CD4-positive, alpha-beta T cell treated with Interleukin-12 subunit alpha and Interleukin-12 subunit beta, for 1 hour (primary cell): ENCODE data around the gene COX17.
"Not testable (repeated sequence)": the region's sequence is repeated elsewhere in the genome, so short reads cannot be mapped to it uniquely, and the experiment has no call there.

Source experiments
- DNase-seq: peaks from one replicate; pipeline ENCODE4 v3.0.0-alpha.2; 2020

COX17 gene, protein sequence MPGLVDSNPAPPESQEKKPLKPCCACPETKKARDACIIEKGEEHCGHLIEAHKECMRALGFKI

DNA sequence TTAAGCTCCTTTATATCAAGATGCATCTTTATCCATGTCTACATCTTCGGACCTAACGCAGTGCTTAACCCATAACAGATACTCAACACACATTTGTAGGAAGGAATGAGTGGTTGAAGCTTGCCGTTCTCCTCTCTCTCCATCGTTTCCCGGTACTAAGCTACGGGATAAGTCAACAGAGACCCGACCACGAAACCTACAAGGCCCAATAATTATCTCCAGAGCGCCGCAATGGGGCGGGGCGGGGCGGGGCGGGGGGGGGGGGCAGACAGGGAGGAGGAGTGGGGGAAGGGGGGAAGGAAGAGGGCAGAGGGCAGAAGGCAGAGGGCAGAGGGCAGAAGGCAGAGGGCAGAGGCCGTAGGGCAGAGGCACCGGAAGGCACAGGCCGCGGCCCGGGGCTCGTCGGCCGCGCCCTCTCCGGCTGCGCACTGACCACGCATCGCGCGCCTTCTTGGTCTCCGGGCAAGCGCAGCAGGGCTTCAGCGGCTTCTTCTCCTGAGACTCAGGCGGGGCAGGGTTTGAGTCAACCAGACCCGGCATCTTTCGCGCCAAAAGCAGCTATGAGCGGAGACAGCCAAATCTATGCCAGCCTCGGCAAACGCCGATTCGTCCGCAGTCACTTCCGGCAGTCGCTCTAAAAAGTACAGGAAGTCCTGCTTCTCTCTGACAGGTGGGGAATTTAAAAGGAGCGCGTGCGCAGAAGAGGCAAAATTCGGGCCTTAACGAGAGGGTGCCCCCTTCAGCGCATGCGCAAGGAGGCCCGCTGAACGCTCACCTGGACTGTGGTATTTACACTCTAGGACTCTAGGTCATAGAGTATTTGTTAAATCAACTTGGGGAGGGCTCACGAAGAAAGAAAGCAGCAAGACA is at the start of gene COX17:
TSS of gene COX17 (minus strand) at position 636 of the 870 bp plus-strand sequence. CDS start at position 540, 96 bp downstream.
- DNase-seq, result peak; percentile 98

DNA sequence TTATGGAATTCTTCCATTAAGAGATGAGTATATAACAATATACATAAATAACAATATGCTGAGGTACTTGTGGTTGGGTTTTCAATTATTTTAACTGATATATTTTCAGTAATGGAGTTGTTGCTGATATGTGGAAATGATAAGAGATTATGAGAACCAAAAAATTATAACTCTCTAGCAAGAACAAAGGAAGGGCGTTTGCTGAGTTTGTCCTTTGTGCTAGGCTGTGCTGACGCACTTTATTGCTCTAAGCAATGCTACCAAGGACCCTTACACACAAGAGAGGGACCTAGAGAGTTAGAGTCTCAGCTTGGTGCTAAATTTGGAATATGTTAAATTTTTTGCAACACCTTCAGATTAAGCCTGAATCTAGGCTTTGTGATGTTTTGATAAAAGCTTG is 49.7 kb upstream of the COX17 start:
- DNase-seq, result no peak

DNA sequence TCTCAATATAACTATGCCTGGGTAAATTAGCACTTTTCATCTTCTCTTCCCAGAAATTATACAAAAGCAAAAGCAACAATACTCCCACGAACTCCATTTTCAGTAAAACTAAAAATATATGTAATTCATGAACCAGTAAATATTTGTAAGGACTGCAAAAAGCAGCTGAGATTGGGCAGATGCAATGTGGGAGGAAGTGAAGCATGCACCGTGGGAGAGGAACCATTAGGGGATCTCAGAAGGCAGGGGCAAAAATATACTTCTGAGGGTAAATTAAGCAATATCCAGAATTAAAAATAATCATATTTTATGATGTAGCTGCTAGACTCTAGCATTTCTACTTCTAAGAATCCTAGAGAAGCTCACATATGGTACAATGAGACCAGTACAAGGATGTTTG is 45.8 kb upstream of the COX17 start:
- no peak for DNase-seq

DNA sequence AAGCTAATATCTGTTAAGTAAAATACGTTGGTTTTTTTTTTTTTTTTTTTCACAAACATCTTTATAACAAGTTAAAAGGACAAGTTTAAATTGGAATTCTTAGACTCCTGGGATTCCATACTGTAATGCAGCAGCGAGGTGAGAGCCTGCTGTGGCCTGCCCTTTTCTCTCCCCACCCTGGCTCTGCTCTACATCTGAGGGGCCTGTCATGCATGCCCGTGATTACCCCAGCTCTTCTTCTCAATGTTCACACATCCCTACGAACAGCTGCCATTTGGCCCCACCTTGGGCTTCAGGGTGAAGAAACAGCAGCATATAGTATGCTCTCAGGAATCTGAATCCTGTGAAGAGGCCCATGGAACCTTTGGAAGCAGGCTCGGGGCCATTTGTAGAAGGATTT is 40.3 kb upstream of the COX17 start:
- DNase-seq, result no peak

DNA sequence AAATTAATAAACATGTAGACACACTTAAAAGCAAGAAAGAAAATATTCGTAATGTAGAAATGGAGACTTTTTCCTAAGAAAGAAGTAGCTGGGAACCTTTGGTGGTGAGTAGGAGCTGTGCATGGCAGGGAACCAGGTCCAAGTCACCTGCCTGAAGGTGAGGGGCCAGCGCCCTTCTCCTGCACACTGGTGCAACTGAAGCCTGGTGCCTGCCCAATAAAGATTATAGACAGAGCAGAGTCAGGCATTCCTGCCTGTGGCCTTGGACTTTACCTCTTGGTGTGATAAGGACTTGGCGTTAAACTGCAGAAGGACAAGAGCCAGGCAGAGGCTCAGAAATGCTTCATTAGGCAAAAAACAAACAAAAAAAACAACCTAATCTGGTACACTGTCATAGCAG is 39.8 kb upstream of the COX17 start:
- DNase-seq, result no peak

DNA sequence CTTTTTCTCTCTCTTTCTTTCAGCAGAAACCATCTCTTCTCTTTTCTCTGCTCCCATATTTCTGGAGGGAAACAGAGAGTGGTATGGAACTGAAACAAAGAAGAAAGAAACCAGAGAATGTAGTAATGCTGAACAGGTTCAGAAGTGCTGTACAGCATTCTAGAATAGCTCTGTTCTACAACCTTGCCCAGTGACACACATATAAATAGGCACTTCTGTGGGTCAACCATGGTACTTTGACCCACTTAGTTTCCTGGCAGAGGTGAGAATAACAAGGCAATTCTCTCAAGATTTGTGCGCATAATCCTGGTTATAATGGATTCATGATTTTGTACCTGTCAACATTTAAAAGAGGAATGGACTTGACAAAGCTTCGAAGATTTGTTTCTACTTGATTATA is 37.9 kb upstream of the COX17 start:
- no peak for DNase-seq

DNA sequence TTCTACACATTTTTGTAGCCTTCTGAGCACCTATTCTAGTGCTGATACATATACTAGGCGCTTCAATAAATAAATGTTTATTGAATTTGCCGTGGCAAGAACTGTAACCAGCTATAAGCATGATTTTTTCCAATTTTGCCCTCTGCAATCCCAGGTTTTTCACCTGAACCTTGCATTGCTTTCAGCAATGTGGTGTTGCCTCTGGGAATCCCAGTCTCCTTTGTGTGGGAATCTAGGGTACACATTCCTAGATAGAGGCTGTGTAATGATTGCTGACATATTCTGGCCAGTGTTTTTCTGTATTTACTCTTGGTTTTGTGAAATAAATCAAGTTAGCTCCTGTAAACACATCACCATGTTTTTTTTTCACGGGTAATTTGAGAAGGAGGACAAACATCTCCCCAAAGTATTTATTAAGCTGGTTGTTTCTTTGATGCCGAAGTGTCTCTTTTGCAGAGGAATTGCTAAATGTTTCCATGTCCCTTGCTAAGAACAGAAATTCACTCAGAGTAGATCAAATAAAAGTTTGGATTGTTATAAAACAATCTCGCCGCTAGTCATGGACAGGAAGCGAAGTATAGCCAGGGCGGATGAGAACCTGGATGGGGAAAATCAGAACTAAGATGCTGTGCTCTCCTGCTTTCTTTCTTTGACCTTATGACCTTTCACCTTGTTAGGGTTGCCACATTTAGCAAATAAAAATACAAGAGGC is 26.8 kb upstream of the COX17 start:
- no peak for DNase-seq

DNA sequence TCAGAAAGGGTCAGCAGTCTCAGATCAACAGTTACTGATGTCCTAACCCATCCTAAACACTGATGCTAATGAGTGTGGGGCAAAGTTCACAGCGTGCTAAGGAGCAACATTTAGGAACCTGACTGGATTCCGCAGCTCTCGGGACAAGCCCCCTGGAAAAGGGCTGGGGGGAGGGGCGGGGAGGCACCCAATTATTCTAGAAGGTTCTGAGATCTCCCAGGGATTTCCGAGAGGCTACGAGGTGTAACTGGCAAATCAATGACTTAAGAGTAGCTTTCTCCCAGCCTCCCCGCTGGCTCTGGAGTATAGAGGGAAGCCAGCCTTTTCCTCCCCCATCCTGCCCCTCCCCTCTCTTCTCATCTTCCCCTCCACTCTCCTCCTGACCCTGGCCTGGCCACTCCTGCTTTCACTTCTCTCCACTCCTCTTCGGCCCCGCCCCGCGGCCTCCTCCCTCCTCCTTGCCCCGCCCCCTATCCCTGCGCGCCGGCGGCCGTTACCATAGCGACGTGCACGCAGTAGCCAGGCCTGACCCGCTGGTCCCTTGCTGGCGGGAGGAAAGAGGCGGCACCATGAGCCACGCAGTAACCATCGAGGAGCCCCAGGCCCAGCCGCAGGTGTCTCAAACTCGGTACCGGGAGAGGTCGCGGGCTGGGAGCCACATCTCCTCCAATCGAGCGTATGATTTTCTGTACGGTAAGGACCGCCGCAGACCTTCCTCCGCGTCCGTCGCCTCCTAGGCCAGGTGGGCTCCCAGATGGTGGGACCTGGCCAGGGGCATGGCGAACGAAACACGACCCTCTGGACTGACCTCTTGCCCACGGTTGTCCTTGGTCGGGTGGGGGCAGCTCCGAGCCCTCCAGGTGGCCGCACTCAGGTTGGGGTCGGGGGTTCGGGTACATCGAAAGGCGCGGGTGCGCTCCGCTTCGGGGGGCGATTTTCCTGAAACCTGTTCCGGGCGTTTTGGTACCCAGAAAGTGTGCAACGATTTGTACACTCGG is 25.6 kb upstream of the COX17 start, which contains the start of gene CFAP91:
TSS of gene CFAP91 (plus strand) at position 493 of the 998 bp plus-strand sequence. CDS start at position 570, 77 bp downstream.
- DNase-seq, result peak; percentile 90

DNA sequence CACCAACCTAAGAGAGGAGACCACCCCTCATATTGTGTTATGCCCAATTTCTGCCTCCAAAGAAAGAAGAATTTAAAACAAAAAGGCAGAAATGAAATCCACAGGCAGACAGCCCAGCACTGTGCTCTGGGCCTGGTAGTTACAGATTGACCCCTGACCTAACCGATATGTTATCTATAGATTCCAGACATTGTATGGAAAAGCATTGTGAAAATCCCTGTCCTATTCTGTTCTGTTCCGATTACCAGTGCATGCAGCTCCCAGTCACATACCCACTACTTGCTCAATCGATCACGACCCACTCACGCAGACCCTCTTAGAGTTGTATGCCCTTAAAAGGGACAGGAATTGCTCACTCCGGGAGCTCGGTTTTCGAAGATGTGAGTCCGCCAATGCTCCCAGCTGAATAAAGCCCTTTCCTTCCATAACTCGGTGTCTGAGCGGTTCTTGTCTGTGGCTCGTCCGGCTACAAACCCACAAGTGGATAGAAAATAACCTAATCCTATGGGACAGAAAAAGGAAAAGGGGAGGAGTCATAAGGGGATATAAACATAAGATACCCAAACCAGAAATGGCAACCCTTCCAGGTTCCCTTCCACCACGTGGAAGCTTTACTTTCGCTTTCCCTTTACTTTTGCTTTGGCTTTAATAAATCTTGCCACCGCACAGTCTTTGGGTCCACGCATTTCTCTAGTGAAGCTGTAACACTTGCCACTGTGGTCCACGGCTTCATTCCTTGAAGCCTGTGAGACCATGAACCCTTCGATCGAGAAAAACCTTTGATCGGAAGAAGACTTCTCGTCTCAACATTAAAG is 23.9 kb upstream of the COX17 start:
- peak; percentile 8 for DNase-seq

DNA sequence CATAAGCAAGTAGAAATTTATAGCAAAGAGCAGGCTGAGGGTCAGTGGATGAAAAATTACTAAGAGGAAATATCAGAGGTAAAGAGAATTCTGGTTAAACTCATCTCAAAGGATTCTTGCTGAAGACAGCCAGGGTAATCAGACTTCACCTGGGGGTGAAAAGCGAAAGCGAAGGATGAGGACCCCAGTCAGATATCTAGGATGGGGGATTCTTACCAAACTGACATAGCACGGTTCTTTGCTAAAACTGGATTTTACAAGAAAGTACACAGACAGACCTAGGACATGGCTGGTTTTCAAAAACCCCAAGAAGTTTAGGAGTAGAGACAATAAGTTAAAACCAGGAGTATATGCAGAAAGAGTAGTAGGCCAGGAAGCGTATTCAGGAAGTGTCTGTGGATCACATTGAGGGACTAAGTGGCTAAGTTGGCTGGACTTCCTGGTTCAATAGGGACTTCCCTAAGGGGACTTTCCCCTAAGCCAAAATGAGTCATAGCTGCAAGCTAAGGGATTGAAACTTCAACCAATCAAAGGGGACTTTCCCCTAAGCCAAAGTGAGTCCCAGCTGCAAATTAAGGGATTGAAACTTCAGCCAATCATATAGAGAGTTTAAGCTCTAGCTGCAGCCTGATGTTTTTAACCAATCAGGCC is 23.2 kb upstream of the COX17 start:
- DNase-seq, result peak; percentile 64

DNA sequence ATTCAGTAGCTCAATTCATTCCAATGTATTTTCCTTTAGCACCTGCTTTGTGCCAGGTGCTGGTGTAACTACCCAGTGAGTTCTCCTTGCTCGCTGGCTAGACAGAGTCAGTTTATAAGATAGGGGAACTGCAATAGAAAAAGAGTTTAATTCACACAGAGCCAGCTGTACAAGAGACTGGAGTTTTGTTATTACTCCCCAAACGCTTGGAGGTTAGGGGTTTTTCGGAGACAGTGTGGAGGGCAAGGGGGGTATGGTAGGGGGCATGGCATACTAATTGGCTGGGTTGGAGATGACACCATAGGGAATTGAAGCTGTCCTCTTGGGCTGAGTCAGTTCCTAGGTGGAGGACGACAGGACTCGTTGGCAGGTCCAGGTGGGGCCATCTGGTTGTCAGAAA is 20.2 kb upstream of the COX17 start:
- no peak for DNase-seq

DNA sequence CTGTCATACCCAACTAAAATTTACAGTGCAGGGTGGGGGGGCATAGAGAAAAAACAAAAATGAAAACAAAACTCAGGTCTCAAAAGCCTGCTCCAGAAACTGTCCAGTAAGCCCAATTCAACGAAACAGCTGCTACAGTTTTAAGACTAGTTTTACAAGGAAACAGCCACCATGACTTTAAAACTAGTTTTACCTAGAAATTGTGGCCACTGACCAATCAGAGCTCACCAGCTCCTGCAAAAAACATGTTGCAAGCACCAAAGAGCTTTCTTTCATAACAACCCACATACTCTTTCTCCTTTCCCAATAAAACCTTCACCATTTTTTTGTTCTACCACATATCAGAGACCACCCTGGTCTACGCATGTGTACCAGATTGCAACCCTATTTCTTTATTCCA is 18.3 kb upstream of the COX17 start:
- DNase-seq, result no peak

DNA sequence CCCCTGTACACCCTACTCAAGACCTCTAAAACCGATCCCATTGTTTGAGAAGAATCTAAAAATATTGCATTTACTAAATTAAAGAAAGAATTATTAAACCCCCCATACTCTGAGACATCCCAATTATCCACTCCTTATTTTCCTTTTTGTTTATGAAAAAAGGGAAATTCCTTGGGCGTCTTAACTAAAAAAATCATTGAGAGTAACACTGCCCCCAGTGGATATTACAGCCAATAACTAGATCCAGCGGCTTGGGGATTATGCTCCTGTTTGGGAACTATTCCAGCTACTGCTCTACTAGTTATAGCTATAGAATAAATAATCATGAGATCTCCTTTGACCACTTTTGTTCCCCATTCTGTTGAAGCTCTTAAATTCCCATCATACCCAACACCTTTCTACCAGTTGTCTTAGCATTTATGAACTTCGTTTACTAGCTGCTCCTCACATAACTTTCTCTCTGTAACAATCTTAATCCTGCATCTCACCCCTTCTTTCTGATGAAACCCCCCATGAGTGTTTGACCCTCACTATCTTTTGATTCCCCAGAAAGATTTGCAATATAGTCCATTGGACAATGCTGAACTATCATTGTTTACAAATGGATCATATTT is 12.9 kb upstream of the COX17 start:
- DNase-seq, result no peak

DNA sequence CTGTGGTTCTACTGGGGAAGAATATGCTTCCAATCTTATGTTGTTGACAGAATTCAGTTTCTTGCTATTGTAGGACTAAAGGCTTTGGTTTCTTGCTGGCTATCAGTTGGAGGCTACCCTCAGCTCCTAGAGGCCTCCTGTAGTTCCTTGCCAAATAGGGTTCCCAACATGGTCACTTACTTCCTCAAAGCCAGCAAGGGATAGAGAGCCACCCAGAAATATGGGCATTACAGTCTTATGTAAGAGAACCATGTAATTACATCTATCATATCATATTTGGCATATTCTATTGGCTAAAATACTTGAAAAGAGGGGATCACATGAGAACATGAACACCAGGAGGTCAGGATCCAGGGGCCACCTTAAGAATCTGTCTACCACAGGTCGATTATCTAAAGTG is 6.2 kb upstream of the COX17 start:
- no peak for DNase-seq

DNA sequence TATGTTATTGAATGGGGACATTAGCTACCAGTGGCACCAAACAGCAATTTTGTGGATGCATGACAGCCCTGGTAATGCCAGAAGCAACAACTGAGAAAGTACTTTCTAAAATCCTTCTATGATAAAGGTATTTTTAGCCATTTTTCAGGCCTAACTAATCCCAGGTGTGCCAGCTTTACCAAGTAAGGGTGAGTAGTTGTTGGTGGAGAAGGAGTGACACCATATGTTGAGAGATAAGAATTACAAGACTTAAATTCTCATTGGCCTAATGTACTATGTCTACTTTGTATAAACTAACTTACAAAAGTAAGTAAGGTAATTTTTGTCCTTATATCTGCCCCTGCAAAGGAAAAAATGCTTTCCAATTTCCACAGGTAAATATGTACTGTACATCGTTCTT is 4.1 kb upstream of the COX17 start:
- DNase-seq, result peak; percentile 31

DNA sequence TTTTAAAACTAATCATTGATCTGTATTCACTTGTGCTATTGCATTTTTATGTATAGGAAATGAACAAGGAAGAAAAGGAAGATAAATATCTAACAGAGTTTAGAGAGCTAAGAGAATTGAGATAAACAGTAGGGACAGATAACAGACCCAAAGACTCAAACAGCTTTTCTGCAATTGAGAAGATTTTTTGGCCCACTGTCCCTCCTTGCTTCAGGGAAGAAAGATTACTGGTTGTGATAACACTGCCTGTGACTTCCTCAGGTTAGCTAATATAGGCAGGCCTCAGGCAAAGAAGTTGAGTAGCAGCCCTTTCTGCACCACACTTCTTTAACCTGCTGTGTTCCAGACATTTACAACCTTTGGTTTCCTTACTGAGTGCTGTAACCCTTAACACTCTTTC is 2.7 kb upstream of the COX17 start:
- no peak for DNase-seq

DNA sequence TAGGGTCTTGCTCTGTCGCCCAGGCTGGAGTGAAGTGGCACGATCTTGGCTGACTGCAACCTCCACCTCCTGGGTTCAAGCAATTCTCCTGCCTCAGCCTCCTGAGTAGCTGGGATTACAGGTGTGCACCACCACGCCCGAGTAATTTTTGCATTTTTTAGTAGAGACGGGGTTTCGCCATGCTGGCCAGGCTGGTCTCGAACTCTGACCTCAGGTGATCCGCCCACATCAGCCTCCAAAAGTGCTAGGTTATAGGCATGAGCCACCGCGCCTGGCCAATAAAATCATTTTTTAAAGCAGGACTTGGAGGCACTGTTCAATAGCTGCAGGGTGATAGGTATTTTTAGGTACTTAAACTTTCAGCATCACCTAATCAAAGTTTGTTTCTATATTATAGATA is 1.0 kb upstream of the COX17 start:
- DNase-seq, result not testable (repeated sequence)

DNA sequence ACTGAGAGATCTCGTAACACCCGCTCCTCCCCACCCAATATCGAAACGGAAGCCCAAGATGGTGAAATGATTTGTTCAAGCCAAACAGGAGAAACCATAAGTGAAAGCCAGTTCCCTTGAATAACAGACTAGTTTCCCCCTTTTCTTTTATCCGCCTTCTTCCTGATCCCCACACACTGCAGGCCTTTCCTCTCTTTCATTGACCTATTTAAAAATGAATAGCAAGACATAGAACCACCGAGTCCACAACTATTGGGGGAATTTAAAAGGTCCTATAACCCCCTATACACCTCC is 382 bp upstream of the COX17 start:
- DNase-seq, result no peak

DNA sequence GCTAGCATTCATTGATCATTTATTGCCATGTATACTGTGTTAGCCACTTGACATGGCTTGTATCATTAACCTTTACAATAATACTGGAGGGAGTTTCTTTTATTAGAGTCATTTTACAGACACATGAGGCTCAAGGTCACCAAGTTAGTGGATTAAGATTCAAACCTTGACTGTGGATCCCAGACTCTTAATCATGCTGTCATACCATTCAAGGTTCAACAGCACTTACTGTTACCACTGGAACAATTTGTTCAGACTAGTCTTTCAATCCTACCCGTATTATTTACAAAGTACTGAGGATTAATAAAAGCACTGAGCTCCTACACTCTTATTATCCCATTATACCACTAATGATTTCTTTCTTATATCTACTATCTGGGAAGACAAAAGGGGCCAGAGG is 1.2 kb downstream of the COX17 start:
- DNase-seq, result no peak

DNA sequence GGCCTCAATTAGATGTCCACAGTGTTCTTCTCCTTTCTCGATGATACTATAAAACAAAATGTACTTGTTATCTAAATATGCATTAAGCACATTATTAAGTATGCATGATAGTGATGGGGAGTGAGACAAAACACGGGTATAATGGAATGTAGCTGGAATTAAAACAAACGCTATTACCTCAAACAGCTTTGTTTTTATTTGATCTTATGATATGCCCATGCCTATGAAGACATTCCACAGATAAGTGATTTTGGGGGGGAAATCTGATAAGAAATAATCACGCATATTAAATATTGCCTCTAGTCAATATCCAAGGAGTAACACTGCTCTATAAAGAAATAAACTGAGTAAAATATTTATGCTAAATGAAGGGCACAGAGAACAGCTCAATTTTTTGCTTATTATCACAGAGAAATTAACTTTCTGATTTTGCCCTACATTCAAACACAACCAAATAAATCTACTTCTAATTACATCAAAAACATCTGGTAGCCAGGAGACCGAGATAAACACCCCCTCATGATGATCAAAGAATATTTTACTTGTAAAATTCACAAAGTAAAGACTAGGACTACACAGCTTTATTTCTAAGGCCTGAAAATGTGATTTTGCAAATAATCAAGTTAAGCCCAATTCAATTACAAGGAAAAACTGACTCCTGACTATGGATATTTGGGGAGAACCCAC is 1.9 kb downstream of the COX17 start:
- DNase-seq, result no peak

DNA sequence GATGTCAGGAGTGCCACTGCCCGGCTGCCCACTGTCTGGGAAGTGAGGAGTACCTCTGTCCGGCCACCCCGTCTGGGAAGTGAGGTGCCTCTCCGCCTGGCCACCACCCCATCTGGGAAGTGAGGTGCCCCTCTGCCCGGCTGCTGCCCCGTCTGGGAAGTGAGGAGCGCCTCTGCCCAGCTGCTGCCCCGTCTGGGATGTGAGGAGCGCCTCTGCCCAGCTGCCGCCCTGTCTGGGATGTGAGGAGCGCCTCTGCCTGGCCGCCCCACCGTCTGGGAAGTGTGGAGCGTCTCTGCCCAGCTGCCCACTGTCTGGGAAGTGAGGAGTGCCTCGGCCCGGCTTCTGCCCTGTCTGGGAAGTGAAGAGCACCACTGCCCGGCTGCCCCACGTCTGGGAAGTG is 3.3 kb downstream of the COX17 start:
- DNase-seq, result no peak
